Measurements from ENCODE around the gene DNAJC12. TPM values are rescaled to one million over a fixed set of nuclear protein-coding genes. Genes with fewer than 3 reads are reported as not detected.
A peak's percentile ranks its signal among the peaks of the same experiment; 100 is the strongest.

The DNAJC12 gene
- total RNA-seq (1 to 10 TPM in 3 of 7 donors, under 1 TPM in 3, not detected in 1; 0.43 to 2.0 (median 0.99) TPM), polyA plus RNA-seq (under 1 TPM; 0.62 to 0.70 (median 0.64) TPM)
- long read RNA-seq, donor 1, partial matches to known transcripts = 0 of 5 reads
- long read RNA-seq, donor 1, other reads (novel, unspliced or antisense) = 0 of 5 reads
- long read RNA-seq, donor 2, partial matches to known transcripts = 0 of 1 reads
- long read RNA-seq, donor 2, other reads (novel, unspliced or antisense) = 0 of 1 reads

GRCh38 chr10:67837541-67838314 is at the start of gene DNAJC12:
DNAJC12 (minus strand) TSS chr10:67838188; CDS start chr10:67838011, 177 bp downstream.
- no peak for DNase-seq

GRCh38 chr10:67884842-67885670 is 47.1 kb upstream of the DNAJC12 start:
- 0 to 1% (median 0%) methylated on average over 45 to 73 of the region's 73 CpGs for WGBS, 5 donors
- Histone ChIP-seq H3K36me3 (peaks cover 0 to 34% (median 33%) of the 10 kb centered on the region in 6 donors), H3K4me1 (peaks cover 7 to 57% (median 38%) of the 10 kb centered on the region in 6 donors), H3K27ac (peak overlapping the region; percentile 90 to 98 (median 96)), H3K9me3 (no peaks in the 10 kb centered on the region), H3K4me3 (peak overlapping the region; percentile 47 to 86 (median 78)), H3K27me3 (replicated peaks in 1 of 7) (no peaks in the 10 kb centered on the region)
- peak; percentile 96 for DNase-seq
- peak in 1 of 3 donors; percentile 27 for TF ChIP-seq POLR2A (IDR thresholded peaks at IDR 0.05)
- TF ChIP-seq, protein P1, sequence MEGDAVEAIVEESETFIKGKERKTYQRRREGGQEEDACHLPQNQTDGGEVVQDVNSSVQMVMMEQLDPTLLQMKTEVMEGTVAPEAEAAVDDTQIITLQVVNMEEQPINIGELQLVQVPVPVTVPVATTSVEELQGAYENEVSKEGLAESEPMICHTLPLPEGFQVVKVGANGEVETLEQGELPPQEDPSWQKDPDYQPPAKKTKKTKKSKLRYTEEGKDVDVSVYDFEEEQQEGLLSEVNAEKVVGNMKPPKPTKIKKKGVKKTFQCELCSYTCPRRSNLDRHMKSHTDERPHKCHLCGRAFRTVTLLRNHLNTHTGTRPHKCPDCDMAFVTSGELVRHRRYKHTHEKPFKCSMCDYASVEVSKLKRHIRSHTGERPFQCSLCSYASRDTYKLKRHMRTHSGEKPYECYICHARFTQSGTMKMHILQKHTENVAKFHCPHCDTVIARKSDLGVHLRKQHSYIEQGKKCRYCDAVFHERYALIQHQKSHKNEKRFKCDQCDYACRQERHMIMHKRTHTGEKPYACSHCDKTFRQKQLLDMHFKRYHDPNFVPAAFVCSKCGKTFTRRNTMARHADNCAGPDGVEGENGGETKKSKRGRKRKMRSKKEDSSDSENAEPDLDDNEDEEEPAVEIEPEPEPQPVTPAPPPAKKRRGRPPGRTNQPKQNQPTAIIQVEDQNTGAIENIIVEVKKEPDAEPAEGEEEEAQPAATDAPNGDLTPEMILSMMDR (IDR thresholded peaks at IDR 0.05 in 8 of 11, conservative IDR thresholded peaks at IDR 0.05 in 3 of 11) = peak in 1 of 11 experiments; percentile 4
- TF ChIP-seq POLR2AphosphoS5 (IDR thresholded peaks at IDR 0.05) = peak in 1 of 3 donors; percentile 27
- intact Hi-C loops (cut with DNase I; ENCODE audit: low total_unique reads) = no loop called here

More at GRCh38 chr10:67837541-67838314, at the start of gene DNAJC12:
- H3K4me1 ChIP-seq = peaks cover 0 to 4% (median 2%) of the 10 kb centered on the region in 6 donors
- TF ChIP-seq POLR2A (IDR thresholded peaks at IDR 0.05) = no peak
- intact Hi-C loops (cut with DNase I; ENCODE audit: low total_unique reads) = no loop called here
- no peaks in the 10 kb centered on the region for H3K36me3 ChIP-seq
- H3K9me3 ChIP-seq = peaks cover 0 to 17% (median 6%) of the 10 kb centered on the region in 8 donors
- WGBS, 5 donors = 30 to 46% (median 35%) methylated on average over 5 of the region's 5 CpGs
- H3K4me3 ChIP-seq = peak within 1 kb of the TSS in 2 of 8 donors; percentile 16 to 51
- no peak within 1 kb of the TSS for H3K27ac ChIP-seq
- H3K27me3 ChIP-seq (replicated peaks in 1 of 7) = no peaks in the 10 kb centered on the region

- Histone ChIP-seq H3K9me3 (no peaks in the 10 kb centered on the region), H3K36me3 (peaks cover 0 to 28% (median 26%) of the 10 kb centered on the region in 6 donors), H3K4me1 (peaks cover 7 to 51% (median 34%) of the 10 kb centered on the region in 6 donors), H3K4me3 (peak within 1 kb of the TSS; percentile 47 to 86 (median 78)), H3K27me3 (replicated peaks in 1 of 7) (no peaks in the 10 kb centered on the region), H3K27ac (peak within 1 kb of the TSS; percentile 90 to 98 (median 96))
- peak; percentile 99 for DNase-seq
- TF ChIP-seq POLR2A (IDR thresholded peaks at IDR 0.05) (peak; percentile 77 to 90 (median 89)), POLR2AphosphoS5 (IDR thresholded peaks at IDR 0.05) (peak; percentile 99 to 100 (median 99))
- TF ChIP-seq, protein P1 (IDR thresholded peaks at IDR 0.05 in 8 of 11, conservative IDR thresholded peaks at IDR 0.05 in 3 of 11) = peak in 3 of 11 experiments; percentile 7 to 43 (median 34)
- 0 to 2% (median 0%) methylated on average over 42 to 62 of the region's 62 CpGs for WGBS, 5 donors
- intact Hi-C loops (cut with DNase I; ENCODE audit: low total_unique reads) = no loop called here
Measured at GRCh38 chr10:67884313-67884841, 46.4 kb upstream of the DNAJC12 start, which contains the start of gene SIRT1. SIRT1 (plus strand) TSS chr10:67884656; CDS start chr10:67884722, 66 bp downstream.

All from spleen (tissue), 13 donors.